HCT116 (cell line): Measurements from ENCODE around the gene TMPRSS9. TPM values are rescaled to one million over a fixed set of nuclear protein-coding genes. Genes with fewer than 3 reads are reported as not detected.

Experiments used
- ATAC-seq: fragments of 200-7000 bp; cut with Tn5 transposase; 2 replicates; pipeline ENCODE4 v1.9.1; 2020; ENCODE audit warnings: mild to moderate bottlenecking, moderate library complexity
- BruUV-seq: library from RNA; stranded (reverse); fragments of 400-500 nt; replicated peaks from 2 replicates; lab custom pipeline; 2021; lab: Mats Ljungman, UMichigan
- CTCF ChIA-PET: fragments of 300-600 bp; sonication (Branson Sonifier 250); formaldehyde crosslinking; loops from one replicate; lab custom pipeline; 2021; ENCODE audit warnings: antibody characterized with exemption; lab: Charles Lee
- POLR2A ChIA-PET: fragments of 300-600, 350-600 bp; sonication (Branson Sonifier 250); formaldehyde crosslinking; loops from one replicate; lab custom pipeline; 2021; ENCODE audit warnings: antibody characterized with exemption; lab: Charles Lee
- RAD21 ChIA-PET, 2 experiments: fragments of 300-600 bp; sonication (Branson Sonifier 250); formaldehyde crosslinking; loops; one replicate each; lab custom pipeline; 2023; ENCODE audit warnings: low total read pairs in 2 of 2; ENCODE audit not compliant: uncharacterized antibody in 2 of 2, unreplicated experiment in 2 of 2, low non-redundant PET in 1 of 2; lab: Charles Lee
- DNase-seq: peaks from one replicate; pipeline ENCODE4 v3.0.0-alpha.2; 2010; ENCODE audit warnings: low read depth, low spot score
- H2AFZ ChIP-seq: fragments of 200-600 bp; shearing (Covaris generic), sonication (generic); 2 replicates; pipeline ENCODE4 v1.6.1; 2017; ENCODE audit warnings: low read depth, mixed run types, mixed read lengths, antibody characterized with exemption, low read length; ENCODE audit not compliant: poor library complexity, severe bottlenecking
- H3K27ac ChIP-seq: 2 replicates; pipeline ENCODE4 v1.5.1; 2012; ENCODE audit warnings: low read depth, low read length
- H3K27me3 ChIP-seq: fragments of 200-600 bp; sonication (generic); 2 replicates; pipeline ENCODE4 v1.6.1; 2016; ENCODE audit warnings: mixed run types, low read length, mixed read lengths; ENCODE audit not compliant: insufficient read depth
- H3K36me3 ChIP-seq, 2 experiments: fragments of 200-500 bp in 1 of 2; fragments of 200-600 bp in 1 of 2; sonication (Bioruptor generic) in 1 of 2; sonication (generic) in 1 of 2; 2 replicates each; pipeline versions ENCODE4 v1.5.1 to v1.6.1; 2014 to 2016; ENCODE audit warnings: low read length in 2 of 2, inconsistent platforms in 1 of 2, mixed read lengths in 1 of 2, mixed run types in 1 of 2; ENCODE audit not compliant: insufficient read depth in 2 of 2, control insufficient read depth in 1 of 2
- H3K4me1 ChIP-seq, 2 experiments: fragments of 200-600 bp in 1 of 2; sonication (generic) in 1 of 2; 2 replicates each; pipeline versions ENCODE4 v1.5.1 to v1.6.1; 2012 to 2017; ENCODE audit warnings: low read length in 2 of 2, inconsistent platforms in 1 of 2, mild to moderate bottlenecking in 1 of 2, mixed read lengths in 1 of 2, mixed run types in 1 of 2, moderate library complexity in 1 of 2; ENCODE audit not compliant: insufficient read depth in 2 of 2, control insufficient read depth in 1 of 2
- H3K4me2 ChIP-seq: fragments of 200-600 bp; sonication (generic); 2 replicates; pipeline ENCODE4 v1.6.1; 2017; ENCODE audit warnings: mixed run types, low read length, mixed read lengths
- H3K4me3 ChIP-seq, 2 experiments: fragments of 200-600 bp in 1 of 2; sonication (generic) in 1 of 2; replicated peaks in 1 of 2; 2 replicates each; pipeline ENCODE4 v1.5.1; 2011 to 2016; ENCODE audit warnings: low read length in 2 of 2, control low read depth in 1 of 2, low read depth in 1 of 2, mild to moderate bottlenecking in 1 of 2, mixed read lengths in 1 of 2, mixed run types in 1 of 2
- H3K79me2 ChIP-seq: fragments of 200-600 bp; sonication (generic); 2 replicates; pipeline ENCODE4 v1.6.1; 2017; ENCODE audit warnings: mild to moderate bottlenecking, mixed run types, low read length, moderate library complexity, mixed read lengths; ENCODE audit not compliant: insufficient read depth
- H3K9ac ChIP-seq: fragments of 200-600 bp; sonication (generic); 2 replicates; pipeline ENCODE4 v1.6.1; 2016; ENCODE audit warnings: low read length, mixed read lengths
- H3K9me2 ChIP-seq: fragments of 200-600 bp; sonication (generic), shearing (Covaris generic); 2 replicates; pipeline ENCODE4 v1.6.1; 2017; ENCODE audit warnings: mixed run types, mild to moderate bottlenecking, moderate library complexity; ENCODE audit not compliant: insufficient read depth
- H3K9me3 ChIP-seq, 2 experiments: fragments of 200-500 bp in 1 of 2; fragments of 200-600 bp in 1 of 2; sonication (Bioruptor generic) in 1 of 2; sonication (generic) in 1 of 2; 2 replicates each; pipeline ENCODE4 v1.6.1; 2014 to 2017; ENCODE audit warnings: low read length in 2 of 2, mixed read lengths in 2 of 2, inconsistent platforms in 1 of 2, low read depth in 1 of 2, mild to moderate bottlenecking in 1 of 2, mixed run types in 1 of 2, moderate library complexity in 1 of 2; ENCODE audit not compliant: control insufficient read depth in 1 of 2, insufficient read depth in 1 of 2
- H4K20me1 ChIP-seq: fragments of 200-600 bp; sonication (generic), shearing (Covaris generic); 2 replicates; pipeline ENCODE4 v1.6.1; 2017; ENCODE audit warnings: mixed run types, mild to moderate bottlenecking, moderate library complexity; ENCODE audit not compliant: insufficient read depth
- CBX3 ChIP-seq: IDR thresholded peaks from 2 replicates; pipeline ENCODE4 v1.6.1; 2012; ENCODE audit warnings: low read depth
- CEBPB ChIP-seq: IDR thresholded peaks from 2 replicates; pipeline ENCODE4 v1.6.1; 2012; ENCODE audit warnings: low read depth
- EGR1 ChIP-seq: IDR thresholded peaks from 2 replicates; pipeline ENCODE4 v1.6.1; 2012; ENCODE audit warnings: low read depth
- ELF1 ChIP-seq: IDR thresholded peaks from 2 replicates; pipeline ENCODE4 v1.6.1; 2012; ENCODE audit warnings: low read depth, borderline replicate concordance
- EZH2phosphoT487 ChIP-seq: fragments of 200-600 bp; IDR thresholded peaks from 2 replicates; pipeline ENCODE4 v1.6.1; 2018; ENCODE audit warnings: antibody characterized with exemption, borderline replicate concordance
- FOSL1 ChIP-seq: IDR thresholded peaks from 2 replicates; pipeline ENCODE4 v1.6.1; 2012; ENCODE audit warnings: low read depth
- JUND ChIP-seq: IDR thresholded peaks from 2 replicates; pipeline ENCODE4 v1.6.1; 2012
- POLR2AphosphoS5 ChIP-seq: IDR thresholded peaks from 2 replicates; pipeline ENCODE4 v1.6.1; 2011; ENCODE audit warnings: mild to moderate bottlenecking, low read depth, low read length, moderate library complexity
- SIN3A ChIP-seq: IDR thresholded peaks from 2 replicates; pipeline ENCODE4 v1.6.1; 2012; ENCODE audit warnings: low read depth
- SP1 ChIP-seq: IDR thresholded peaks from 2 replicates; pipeline ENCODE4 v1.6.1; 2012; ENCODE audit warnings: low read depth
- TCF7L2 ChIP-seq: IDR thresholded peaks from 2 replicates; pipeline ENCODE4 v1.7.0; 2011; ENCODE audit warnings: borderline replicate concordance, inconsistent platforms; ENCODE audit not compliant: insufficient read depth, insufficient read length; ENCODE audit errors: extremely low read depth
- intact Hi-C: fragments of 100-400 bp; cut with micrococcal nuclease; formaldehyde crosslinking; loops from 2 replicates; pipeline ENCODE4 v1.10.0; 2022
- total RNA-seq: library from RNA; stranded (reverse); gene quantifications from one replicate; pipeline ENCODE4 v1.2.1, GENCODE V29; 2021; ENCODE audit not compliant: unreplicated experiment
- TF ChIP-seq, protein P1 (sequence below): IDR thresholded peaks from 2 replicates; pipeline ENCODE4 v1.6.1; 2012
- TF ChIP-seq, protein P2 (sequence below): IDR thresholded peaks from 2 replicates; pipeline ENCODE4 v1.6.1; 2012; ENCODE audit warnings: low read depth
- TF ChIP-seq, protein P3 (sequence below): IDR thresholded peaks from 2 replicates; pipeline ENCODE4 v1.6.1; 2012
- TF ChIP-seq, protein P4 (sequence below): IDR thresholded peaks from 2 replicates; pipeline ENCODE4 v1.6.1; 2011; ENCODE audit warnings: mild to moderate bottlenecking, low read length, moderate library complexity; ENCODE audit not compliant: insufficient replicate concordance; ENCODE audit errors: extremely low read depth

Gene TMPRSS9
- total RNA-seq, 1 experiment from 2014 or later, result not detected

DNA sequence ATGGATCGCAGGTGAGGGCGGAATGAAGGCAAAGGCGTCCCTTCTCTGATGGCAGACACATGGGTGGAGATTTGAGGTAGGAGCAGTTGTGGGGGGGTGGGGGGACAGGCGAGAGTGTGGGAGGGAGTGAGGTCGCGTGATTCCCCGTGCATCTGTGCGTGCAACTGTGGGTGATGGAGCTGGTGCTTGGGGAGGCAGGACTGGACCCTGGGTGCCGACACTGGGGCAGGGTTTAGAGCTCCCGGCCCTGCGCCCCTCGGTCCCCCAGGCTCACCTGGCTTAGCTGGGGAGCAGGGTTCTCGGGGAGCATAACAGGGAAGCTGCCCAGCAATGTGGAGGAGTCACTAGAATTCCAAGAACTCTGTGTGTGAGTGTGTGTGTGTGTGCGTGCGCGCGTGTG, 3.4 kb downstream of the TMPRSS9 start:
- H3K9me3 ChIP-seq, result no peaks in the 10 kb centered on the region
- BruUV-seq, result no TSS peak
- CTCF ChIA-PET, result no interaction called here
- no peak overlapping the region for H3K9ac ChIP-seq
- H3K4me3 ChIP-seq, result no peak overlapping the region
- no peaks in the 10 kb centered on the region for H3K36me3 ChIP-seq
- intact Hi-C loops, result no loop called here
- POLR2A ChIA-PET, result no interaction called here
- RAD21 ChIA-PET, result no interaction called here
- H4K20me1 ChIP-seq, result no peaks in the 10 kb centered on the region
- no peaks in the 10 kb centered on the region for H3K4me1 ChIP-seq
- H3K4me2 ChIP-seq, result no peak overlapping the region
- H3K9me2 ChIP-seq, result no peaks in the 10 kb centered on the region
- no peak for DNase-seq
- no peaks in the 10 kb centered on the region for H3K79me2 ChIP-seq
- no peak for ATAC-seq
- no peak overlapping the region for H3K27ac ChIP-seq
- peaks cover 4% of the 10 kb centered on the region; the same call in 1 of the 2 replicates for H3K27me3 ChIP-seq
- TF ChIP-seq TCF7L2, result no peak
- TF ChIP-seq SP1, result no peak
- no peak for TF ChIP-seq JUND
- H2AFZ ChIP-seq, result no peak overlapping the region

DNA sequence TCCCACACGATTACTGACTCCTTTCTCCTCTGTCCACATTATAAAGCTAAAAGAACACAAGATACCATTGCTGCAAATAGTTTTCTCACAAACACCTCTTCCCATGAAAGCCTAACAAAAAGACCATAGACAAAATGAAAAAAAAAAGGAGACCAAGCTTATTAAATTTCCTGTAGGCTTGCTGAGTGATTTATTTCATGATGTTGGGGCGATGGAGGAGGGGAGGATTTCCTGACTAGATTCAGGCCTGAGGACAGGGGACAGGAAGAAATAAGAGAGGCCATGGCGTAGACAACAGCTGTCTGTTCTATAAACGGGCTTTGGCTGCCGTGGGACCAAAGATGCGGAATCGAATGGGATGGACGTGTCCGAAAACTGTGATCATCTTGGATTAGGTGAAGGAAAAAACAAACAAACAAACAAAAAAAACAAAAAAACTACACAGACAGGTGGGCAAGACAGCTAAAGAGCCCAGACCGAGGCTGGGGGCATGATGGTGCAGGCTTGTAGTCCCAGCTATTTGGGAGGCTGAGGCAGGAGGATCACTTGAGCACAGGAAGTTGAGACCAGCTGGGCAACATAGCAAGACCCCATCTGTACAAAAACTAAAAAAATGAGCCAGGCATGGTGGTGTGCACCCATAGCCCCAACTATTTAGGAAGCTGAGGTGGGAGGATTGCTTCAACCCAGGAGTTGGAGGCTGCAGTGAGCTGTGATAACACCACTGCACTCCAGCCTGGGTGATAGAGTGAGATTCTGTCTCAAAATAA, 5.3 kb downstream of the TMPRSS9 start:
- Histone ChIP-seq H3K27me3 (no peaks in the 10 kb centered on the region), H4K20me1 (no peaks in the 10 kb centered on the region), H3K27ac (no peak overlapping the region), H3K9me3 (peaks cover 0 to 5% of the 10 kb centered on the region in 2 experiments; a peak in 1 of 4 replicates), H3K4me1 (no peaks in the 10 kb centered on the region), H3K4me2 (no peak overlapping the region), H3K9me2 (no peaks in the 10 kb centered on the region), H3K4me3 (no peak overlapping the region), H2AFZ (no peak overlapping the region), H3K9ac (no peak overlapping the region), H3K36me3 (no peaks in the 10 kb centered on the region), H3K79me2 (no peaks in the 10 kb centered on the region)
- intact Hi-C loops, result no loop called here
- no peak for ATAC-seq
- ChIA-PET CTCF (no interaction called here), POLR2A (no interaction called here), RAD21 (no interaction called here)
- BruUV-seq, result no TSS peak
- DNase-seq, result no peak
- TF ChIP-seq FOSL1, result no peak
- no peak for TF ChIP-seq SIN3A
- TF ChIP-seq, protein P1, sequence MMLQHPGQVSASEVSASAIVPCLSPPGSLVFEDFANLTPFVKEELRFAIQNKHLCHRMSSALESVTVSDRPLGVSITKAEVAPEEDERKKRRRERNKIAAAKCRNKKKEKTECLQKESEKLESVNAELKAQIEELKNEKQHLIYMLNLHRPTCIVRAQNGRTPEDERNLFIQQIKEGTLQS, result no peak
- no peak for TF ChIP-seq EGR1
- TF ChIP-seq, protein P2, sequence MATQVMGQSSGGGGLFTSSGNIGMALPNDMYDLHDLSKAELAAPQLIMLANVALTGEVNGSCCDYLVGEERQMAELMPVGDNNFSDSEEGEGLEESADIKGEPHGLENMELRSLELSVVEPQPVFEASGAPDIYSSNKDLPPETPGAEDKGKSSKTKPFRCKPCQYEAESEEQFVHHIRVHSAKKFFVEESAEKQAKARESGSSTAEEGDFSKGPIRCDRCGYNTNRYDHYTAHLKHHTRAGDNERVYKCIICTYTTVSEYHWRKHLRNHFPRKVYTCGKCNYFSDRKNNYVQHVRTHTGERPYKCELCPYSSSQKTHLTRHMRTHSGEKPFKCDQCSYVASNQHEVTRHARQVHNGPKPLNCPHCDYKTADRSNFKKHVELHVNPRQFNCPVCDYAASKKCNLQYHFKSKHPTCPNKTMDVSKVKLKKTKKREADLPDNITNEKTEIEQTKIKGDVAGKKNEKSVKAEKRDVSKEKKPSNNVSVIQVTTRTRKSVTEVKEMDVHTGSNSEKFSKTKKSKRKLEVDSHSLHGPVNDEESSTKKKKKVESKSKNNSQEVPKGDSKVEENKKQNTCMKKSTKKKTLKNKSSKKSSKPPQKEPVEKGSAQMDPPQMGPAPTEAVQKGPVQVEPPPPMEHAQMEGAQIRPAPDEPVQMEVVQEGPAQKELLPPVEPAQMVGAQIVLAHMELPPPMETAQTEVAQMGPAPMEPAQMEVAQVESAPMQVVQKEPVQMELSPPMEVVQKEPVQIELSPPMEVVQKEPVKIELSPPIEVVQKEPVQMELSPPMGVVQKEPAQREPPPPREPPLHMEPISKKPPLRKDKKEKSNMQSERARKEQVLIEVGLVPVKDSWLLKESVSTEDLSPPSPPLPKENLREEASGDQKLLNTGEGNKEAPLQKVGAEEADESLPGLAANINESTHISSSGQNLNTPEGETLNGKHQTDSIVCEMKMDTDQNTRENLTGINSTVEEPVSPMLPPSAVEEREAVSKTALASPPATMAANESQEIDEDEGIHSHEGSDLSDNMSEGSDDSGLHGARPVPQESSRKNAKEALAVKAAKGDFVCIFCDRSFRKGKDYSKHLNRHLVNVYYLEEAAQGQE, result no peak
- TF ChIP-seq, protein P3, sequence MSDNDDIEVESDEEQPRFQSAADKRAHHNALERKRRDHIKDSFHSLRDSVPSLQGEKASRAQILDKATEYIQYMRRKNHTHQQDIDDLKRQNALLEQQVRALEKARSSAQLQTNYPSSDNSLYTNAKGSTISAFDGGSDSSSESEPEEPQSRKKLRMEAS, result no peak
- no peak for TF ChIP-seq ELF1
- TF ChIP-seq CBX3, result no peak
- no peak for TF ChIP-seq POLR2AphosphoS5
- no peak for TF ChIP-seq CEBPB
- TF ChIP-seq, protein P4, sequence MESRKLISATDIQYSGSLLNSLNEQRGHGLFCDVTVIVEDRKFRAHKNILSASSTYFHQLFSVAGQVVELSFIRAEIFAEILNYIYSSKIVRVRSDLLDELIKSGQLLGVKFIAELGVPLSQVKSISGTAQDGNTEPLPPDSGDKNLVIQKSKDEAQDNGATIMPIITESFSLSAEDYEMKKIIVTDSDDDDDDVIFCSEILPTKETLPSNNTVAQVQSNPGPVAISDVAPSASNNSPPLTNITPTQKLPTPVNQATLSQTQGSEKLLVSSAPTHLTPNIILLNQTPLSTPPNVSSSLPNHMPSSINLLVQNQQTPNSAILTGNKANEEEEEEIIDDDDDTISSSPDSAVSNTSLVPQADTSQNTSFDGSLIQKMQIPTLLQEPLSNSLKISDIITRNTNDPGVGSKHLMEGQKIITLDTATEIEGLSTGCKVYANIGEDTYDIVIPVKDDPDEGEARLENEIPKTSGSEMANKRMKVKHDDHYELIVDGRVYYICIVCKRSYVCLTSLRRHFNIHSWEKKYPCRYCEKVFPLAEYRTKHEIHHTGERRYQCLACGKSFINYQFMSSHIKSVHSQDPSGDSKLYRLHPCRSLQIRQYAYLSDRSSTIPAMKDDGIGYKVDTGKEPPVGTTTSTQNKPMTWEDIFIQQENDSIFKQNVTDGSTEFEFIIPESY, result no peak
- TF ChIP-seq JUND, result no peak
- no peak for TF ChIP-seq EZH2phosphoT487
